PC-9 (cell line): ENCODE results near the gene ELAVL3.

ENCODE experiments used
- EZH2 ChIP-seq: fragments of 200-600 bp; sonication (generic); IDR thresholded peaks from 2 replicates; pipeline ENCODE4 v1.8.0; 2017; ENCODE audit warnings: antibody characterized with exemption, low read depth
- TF ChIP-seq, protein P1 (sequence below): fragments of 200-600 bp; sonication (generic); conservative IDR thresholded peaks from 2 replicates; pipeline ENCODE4 v1.6.1; 2017; ENCODE audit warnings: mixed run types, antibody characterized with exemption, mild to moderate bottlenecking, moderate library complexity

DNA sequence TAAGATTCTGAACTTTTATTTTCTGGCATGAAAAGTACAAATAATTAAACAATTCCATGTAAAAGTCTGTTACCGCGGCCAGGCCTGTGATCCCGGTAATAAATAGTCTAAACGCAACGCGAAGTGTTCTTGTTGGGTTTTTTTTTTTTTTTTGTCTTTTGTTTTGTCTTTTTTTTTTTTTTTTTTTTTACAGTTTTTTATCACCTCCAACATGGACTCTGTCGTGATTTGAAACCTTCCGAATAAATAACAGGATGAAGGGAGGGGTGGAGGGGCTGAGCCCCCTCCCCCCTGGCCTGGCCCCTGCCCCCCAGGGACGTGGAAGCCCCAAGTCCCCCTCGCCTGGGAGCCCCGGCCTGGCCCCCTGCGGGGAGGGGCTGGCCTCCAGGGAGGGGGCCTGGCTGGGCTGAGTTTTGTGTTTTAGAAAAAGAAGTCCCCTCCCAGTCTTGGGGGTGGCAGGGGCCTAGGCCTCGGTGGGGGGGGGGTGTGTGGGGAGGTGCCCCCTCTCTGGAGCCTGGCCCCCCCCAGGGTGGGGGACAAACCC, 29.4 kb downstream of the ELAVL3 start:
- TF ChIP-seq, protein P1, sequence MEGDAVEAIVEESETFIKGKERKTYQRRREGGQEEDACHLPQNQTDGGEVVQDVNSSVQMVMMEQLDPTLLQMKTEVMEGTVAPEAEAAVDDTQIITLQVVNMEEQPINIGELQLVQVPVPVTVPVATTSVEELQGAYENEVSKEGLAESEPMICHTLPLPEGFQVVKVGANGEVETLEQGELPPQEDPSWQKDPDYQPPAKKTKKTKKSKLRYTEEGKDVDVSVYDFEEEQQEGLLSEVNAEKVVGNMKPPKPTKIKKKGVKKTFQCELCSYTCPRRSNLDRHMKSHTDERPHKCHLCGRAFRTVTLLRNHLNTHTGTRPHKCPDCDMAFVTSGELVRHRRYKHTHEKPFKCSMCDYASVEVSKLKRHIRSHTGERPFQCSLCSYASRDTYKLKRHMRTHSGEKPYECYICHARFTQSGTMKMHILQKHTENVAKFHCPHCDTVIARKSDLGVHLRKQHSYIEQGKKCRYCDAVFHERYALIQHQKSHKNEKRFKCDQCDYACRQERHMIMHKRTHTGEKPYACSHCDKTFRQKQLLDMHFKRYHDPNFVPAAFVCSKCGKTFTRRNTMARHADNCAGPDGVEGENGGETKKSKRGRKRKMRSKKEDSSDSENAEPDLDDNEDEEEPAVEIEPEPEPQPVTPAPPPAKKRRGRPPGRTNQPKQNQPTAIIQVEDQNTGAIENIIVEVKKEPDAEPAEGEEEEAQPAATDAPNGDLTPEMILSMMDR, result no peak
- no peak for TF ChIP-seq EZH2
